Gastrocnemius medialis (tissue), 4 donors: Measurements from ENCODE around the gene CCBE1. TPM values are rescaled to one million over a fixed set of nuclear protein-coding genes. Genes with fewer than 3 reads are reported as not detected.

Source experiments
- ATAC-seq, 2 donors: fragments of 150-250 bp; one replicate each; pipeline ENCODE4 v1.9.1; 2016
- DNase-seq, 2 donors: peaks; one replicate each; pipeline ENCODE4 v3.0.0-alpha.2; 2019
- H3K27ac ChIP-seq, 4 donors: fragments of 200-600 bp; sonication (generic); 1 replicate in 1 of 4; 2 replicates in 3 of 4; pipeline ENCODE4 v1.5.1; 2016 to 2018; ENCODE audit warnings: mild to moderate bottlenecking in 2 of 4, moderate library complexity in 1 of 4
- H3K27me3 ChIP-seq, 3 donors: fragments of 200-600 bp; sonication (generic) in 2 of 3; 1 replicate in 1 of 3; 2 replicates in 2 of 3; pipeline versions ENCODE4 v1.5.1 to v1.6.0; 2016 to 2019; ENCODE audit warnings: mild to moderate bottlenecking in 1 of 3, moderate library complexity in 1 of 3
- H3K36me3 ChIP-seq, 2 donors: fragments of 200-600 bp; sonication (generic) in 1 of 2; one replicate each; pipeline ENCODE4 v1.5.1; 2017 to 2018
- H3K4me1 ChIP-seq, 2 donors: fragments of 200-600 bp; sonication (generic) in 1 of 2; one replicate each; pipeline ENCODE4 v1.5.1; 2016 to 2017; ENCODE audit warnings: mild to moderate bottlenecking in 2 of 2
- H3K4me3 ChIP-seq, 4 donors: fragments of 200-600 bp; sonication (generic) in 3 of 4; 1 replicate in 1 of 4; 2 replicates in 3 of 4; pipeline ENCODE4 v1.5.1; 2016 to 2019; ENCODE audit warnings: mild to moderate bottlenecking in 2 of 4
- H3K9me3 ChIP-seq, 3 donors: fragments of 200-600 bp; sonication (generic) in 2 of 3; 1 replicate in 1 of 3; 2 replicates in 2 of 3; pipeline ENCODE4 v1.5.1; 2016 to 2019
- CTCF ChIP-seq, 5 experiments: fragments of 450-650 bp in 3 of 5; fragments of 200-600 bp in 2 of 5; sonication (generic) in 2 of 5; IDR thresholded peaks in 4 of 5; conservative IDR thresholded peaks in 1 of 5; 1 replicate in 4 of 5; 2 replicates in 1 of 5; pipeline ENCODE4 v1.5.1; 2016 to 2019; ENCODE audit warnings: antibody characterized with exemption in 5 of 5, mild to moderate bottlenecking in 3 of 5, moderate library complexity in 3 of 5
- POLR2A ChIP-seq, 2 donors: fragments of 450-650 bp; IDR thresholded peaks; one replicate each; pipeline ENCODE4 v1.6.1; 2017; ENCODE audit warnings: antibody characterized with exemption in 2 of 2, mild to moderate bottlenecking in 2 of 2, moderate library complexity in 2 of 2
- in situ Hi-C, 4 donors: fragments of 200-750 bp; cut with MboI; loops; one replicate each; pipeline versions ENCODE4 v1.15.0 to v1.8.0; 2017; ENCODE audit warnings: low sequenced_read_pairs in 4 of 4
- intact Hi-C: fragments of 100-400 bp; cut with DNase I; formaldehyde crosslinking; loops from one replicate; pipeline ENCODE4 v1.15.1; 2023; ENCODE audit warnings: low total_unique reads
- total RNA-seq, 4 donors: library from RNA; depleted of rRNA; stranded (reverse); fragments of >200 nt; gene quantifications; one replicate each; pipeline versions ENCODE4 v1.1.0 to v1.2.3, GENCODE V29; 2016

The CCBE1 gene
- total RNA-seq, 4 donors from 2014 or later, result 0.44 to 2.7 (median 1.3) TPM

GRCh38 chr18:59660366-59660765, 36.9 kb downstream of the CCBE1 start:
- Histone ChIP-seq H3K36me3 (no peaks in the 10 kb centered on the region), H3K4me1 (no peaks in the 10 kb centered on the region), H3K27me3 (no peaks in the 10 kb centered on the region), H3K27ac (no peak overlapping the region), H3K9me3 (no peaks in the 10 kb centered on the region), H3K4me3 (no peak overlapping the region)
- in situ Hi-C loops, result no loop called here
- DNase-seq (no peak), ATAC-seq (no peak)
- TF ChIP-seq CTCF (IDR thresholded peaks at IDR 0.05 in 4 of 5, conservative IDR thresholded peaks at IDR 0.05 in 1 of 5) (no peak), POLR2A (IDR thresholded peaks at IDR 0.05) (no peak)
- intact Hi-C loops, result no loop called here

- intact Hi-C loops, result no loop called here
Observed at GRCh38 chr18:59659508-59660170, 37.6 kb downstream of the CCBE1 start.

GRCh38 chr18:59658941-59659340, 38.3 kb downstream of the CCBE1 start:
- in situ Hi-C loops (no loop called here), intact Hi-C loops (no loop called here)
- Histone ChIP-seq H3K27me3 (no peaks in the 10 kb centered on the region), H3K9me3 (no peaks in the 10 kb centered on the region), H3K4me3 (no peak overlapping the region), H3K4me1 (no peaks in the 10 kb centered on the region), H3K36me3 (no peaks in the 10 kb centered on the region), H3K27ac (no peak overlapping the region)
- ATAC-seq, result no peak
- no peak for DNase-seq
- TF ChIP-seq POLR2A (IDR thresholded peaks at IDR 0.05) (no peak), CTCF (IDR thresholded peaks at IDR 0.05 in 4 of 5, conservative IDR thresholded peaks at IDR 0.05 in 1 of 5) (no peak)

More at GRCh38 chr18:59659508-59660170, 37.6 kb downstream of the CCBE1 start:
- DNase-seq (no peak), ATAC-seq (no peak)
- in situ Hi-C loops, result no loop called here
- Histone ChIP-seq H3K27ac (no peak overlapping the region), H3K36me3 (no peaks in the 10 kb centered on the region), H3K4me3 (no peak overlapping the region), H3K9me3 (no peaks in the 10 kb centered on the region), H3K4me1 (no peaks in the 10 kb centered on the region), H3K27me3 (no peaks in the 10 kb centered on the region)
- TF ChIP-seq CTCF (IDR thresholded peaks at IDR 0.05 in 4 of 5, conservative IDR thresholded peaks at IDR 0.05 in 1 of 5), result no peak
- TF ChIP-seq POLR2A (IDR thresholded peaks at IDR 0.05), result no peak

GRCh38 chr18:59657012-59657411, 40.2 kb downstream of the CCBE1 start:
- in situ Hi-C loops (no loop called here), intact Hi-C loops (no loop called here)
- H3K27me3 ChIP-seq, result no peaks in the 10 kb centered on the region
- ATAC-seq (no peak), DNase-seq (no peak)
- H3K36me3 ChIP-seq, result no peaks in the 10 kb centered on the region
- H3K9me3 ChIP-seq, result no peaks in the 10 kb centered on the region
- TF ChIP-seq CTCF (IDR thresholded peaks at IDR 0.05 in 4 of 5, conservative IDR thresholded peaks at IDR 0.05 in 1 of 5), result no peak
- no peak overlapping the region for H3K4me3 ChIP-seq
- H3K4me1 ChIP-seq, result no peaks in the 10 kb centered on the region
- H3K27ac ChIP-seq, result no peak overlapping the region

DNA sequence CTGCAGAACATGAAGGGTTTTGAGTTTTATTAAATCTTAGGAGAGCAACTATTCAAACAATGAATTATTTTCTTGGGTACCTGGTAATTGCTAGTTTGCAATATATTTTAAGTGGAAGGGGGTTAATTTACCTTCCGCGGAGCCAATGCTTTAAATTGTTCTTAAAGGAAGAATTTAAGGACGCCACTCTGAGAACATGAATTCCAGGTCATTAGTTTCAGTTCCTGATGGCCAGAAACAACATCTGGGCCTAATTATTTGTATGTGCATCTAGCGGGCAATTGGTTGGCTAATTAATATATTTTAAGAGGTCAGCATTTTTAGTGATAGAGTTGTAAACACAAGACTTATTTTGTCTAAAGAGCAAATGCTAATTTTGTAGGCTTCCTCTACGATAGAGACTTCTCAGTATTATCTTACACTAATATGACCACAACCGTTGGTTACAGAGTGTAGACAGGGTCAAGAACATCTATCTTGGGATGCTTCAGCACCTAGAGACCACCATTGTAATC, 40.8 kb downstream of the CCBE1 start:
- Histone ChIP-seq H3K27ac (no peak overlapping the region), H3K4me3 (no peak overlapping the region), H3K36me3 (no peaks in the 10 kb centered on the region), H3K27me3 (no peaks in the 10 kb centered on the region), H3K9me3 (no peaks in the 10 kb centered on the region), H3K4me1 (no peaks in the 10 kb centered on the region)
- in situ Hi-C loops (no loop called here), intact Hi-C loops (no loop called here)
- ATAC-seq (no peak), DNase-seq (no peak)
- TF ChIP-seq POLR2A (IDR thresholded peaks at IDR 0.05) (no peak), CTCF (IDR thresholded peaks at IDR 0.05 in 4 of 5, conservative IDR thresholded peaks at IDR 0.05 in 1 of 5) (no peak)
